HG03064 (cell line): ENCODE results near the gene TMOD3.

Source experiments
- ATAC-seq: cut with Tn5 transposase; IDR thresholded peaks from one replicate; pipeline ENCODE4 v1.9.1; 2021; ENCODE audit warnings: low read depth; ENCODE audit not compliant: unreplicated experiment

TMOD3 gene

DNA sequence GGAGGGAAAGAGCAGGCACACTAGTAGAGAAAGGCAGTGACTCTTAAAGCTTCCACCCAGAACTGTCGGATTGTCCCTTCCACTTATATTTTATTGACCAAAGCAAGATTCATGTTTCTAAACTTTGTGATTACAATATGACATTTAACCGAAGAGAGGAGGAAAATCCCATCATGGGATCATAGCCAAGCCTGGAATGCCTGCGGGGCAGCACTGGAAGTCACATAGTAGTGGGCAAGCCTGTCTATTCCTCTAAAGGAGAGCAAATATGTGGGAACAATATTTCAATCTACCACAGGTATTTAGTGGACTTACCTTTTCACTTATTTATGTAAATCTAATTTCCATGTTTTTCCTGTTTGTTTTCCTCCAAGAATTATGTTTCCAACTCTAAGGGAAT, 3.8 kb upstream of the TMOD3 start:
- ATAC-seq: no peak

DNA sequence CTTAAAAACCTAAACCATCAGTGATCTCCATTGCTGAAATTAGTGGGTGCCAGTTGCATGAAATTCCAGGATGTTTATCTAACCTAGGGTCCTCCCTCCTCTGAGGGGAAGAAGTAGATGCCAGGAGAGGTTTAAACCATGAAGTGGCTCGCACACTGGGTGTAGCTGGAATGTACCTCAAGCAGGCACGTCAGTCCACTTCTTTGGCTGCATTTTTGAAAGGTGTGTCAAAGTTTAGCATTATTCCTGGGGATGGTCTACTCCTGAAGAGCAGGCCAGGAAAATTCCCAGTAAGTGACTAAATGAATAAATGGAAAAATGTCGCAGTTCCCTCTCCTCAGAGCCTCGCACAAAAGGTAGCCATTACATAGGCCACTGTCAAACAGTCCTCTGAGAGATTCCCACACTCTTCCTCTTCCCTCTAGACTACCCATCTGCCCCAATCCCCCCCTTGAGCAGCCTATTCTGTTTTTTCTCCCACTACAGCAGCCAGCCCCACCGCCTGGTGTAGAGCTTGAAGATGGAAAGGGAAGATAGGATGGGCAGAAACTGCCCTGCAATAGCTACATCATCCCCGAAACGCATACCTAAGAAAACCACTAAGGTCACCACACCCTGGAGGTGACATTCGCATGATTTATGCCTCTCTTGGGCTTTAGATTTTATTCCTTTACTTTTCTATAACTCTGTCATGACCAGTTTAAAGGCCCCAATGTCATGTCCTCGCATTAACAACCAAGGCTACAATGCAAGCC, 655 bp upstream of the TMOD3 start:
- ATAC-seq: no peak

GRCh38 chr15:51830276-51830806, 888 bp downstream of the TMOD3 start:
- ATAC-seq: no peak

- no peak for ATAC-seq
Observed at GRCh38 chr15:51833772-51834171, 4.3 kb downstream of the TMOD3 start.

- peak; percentile 64 for ATAC-seq
Observed at GRCh38 chr15:51837792-51838251, 8.4 kb downstream of the TMOD3 start.

DNA sequence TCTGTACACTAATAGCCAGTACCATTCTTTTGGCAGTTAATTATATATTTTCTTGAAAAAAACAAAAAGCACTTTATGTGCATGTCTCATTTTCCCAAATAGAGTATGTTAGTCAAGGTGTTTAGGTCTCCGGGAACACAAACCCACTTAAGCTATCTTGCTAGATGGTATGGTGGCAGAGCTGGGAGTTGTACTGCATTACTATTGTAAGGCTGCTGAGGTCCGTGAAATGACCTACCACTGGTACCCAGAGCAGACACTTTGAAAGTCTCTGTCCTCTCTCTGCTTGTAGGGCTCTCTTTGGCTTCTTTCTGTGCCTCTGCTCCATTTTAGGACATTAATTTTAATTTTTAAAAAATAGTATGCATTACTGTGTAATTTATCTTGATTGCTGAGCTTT, 8.8 kb downstream of the TMOD3 start:
- no peak for ATAC-seq

DNA sequence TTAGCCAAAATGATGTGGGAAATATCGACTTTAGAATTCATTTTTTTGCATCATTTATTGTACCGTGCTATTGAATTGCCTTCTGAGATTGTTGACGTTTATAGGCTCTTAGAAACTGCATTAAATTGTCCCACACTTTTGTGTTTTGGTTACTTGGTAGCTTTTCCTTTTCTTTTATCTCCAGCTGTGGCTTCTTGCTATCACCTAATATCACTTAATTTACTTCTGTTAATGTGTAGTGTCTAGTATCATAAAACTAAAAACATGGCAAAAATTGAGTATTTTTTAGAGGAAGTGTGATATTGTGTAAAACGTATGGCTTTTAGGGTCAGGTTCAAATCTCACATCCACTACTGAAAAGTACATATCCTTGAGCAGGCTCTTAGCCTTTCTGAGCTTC, 11.2 kb downstream of the TMOD3 start:
- no peak for ATAC-seq

- ATAC-seq: no peak
Observed at GRCh38 chr15:51841406-51842040, 12.1 kb downstream of the TMOD3 start.

GRCh38 chr15:51842265-51842664, 12.8 kb downstream of the TMOD3 start:
- ATAC-seq: no peak

- ATAC-seq: no peak
Observed at GRCh38 chr15:51842852-51843737, 13.6 kb downstream of the TMOD3 start.

DNA sequence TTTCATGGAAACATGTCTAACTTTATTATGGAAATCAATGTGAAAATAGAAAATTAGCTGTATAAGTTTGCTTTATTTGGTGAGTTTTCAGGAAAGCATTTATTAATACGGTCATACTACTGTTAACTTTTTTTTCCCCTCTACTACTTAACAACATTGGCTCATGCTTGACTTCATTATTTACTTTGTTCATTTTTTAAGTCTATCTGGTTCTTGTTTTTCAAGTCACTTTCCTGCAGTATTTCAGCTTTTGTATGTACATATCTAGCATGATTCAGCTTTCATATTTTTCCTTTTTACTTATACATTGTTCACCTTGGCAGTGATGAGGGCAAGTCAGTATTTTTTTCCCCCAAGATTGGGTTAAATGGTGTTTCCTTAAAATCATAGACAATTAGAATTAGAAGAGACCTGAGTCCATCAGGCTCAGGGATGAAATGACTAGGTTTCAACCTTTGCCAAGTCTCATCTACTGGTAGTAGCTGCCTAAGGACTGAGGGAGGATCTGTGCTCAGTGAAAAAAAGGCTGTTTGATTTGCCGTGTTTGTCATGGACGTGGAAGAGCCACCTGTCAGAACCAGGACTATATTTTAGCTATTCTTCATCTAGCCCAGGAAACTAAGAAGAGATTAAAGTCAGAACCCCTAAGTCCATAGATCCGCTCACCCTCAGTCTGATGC, 15.4 kb downstream of the TMOD3 start:
- no peak for ATAC-seq

- ATAC-seq: no peak
Observed at GRCh38 chr15:51846066-51846462, 16.6 kb downstream of the TMOD3 start.

- ATAC-seq: no peak
Observed at GRCh38 chr15:51846463-51847230, 17.2 kb downstream of the TMOD3 start.

- no peak for ATAC-seq
Observed at GRCh38 chr15:51848811-51849210, 19.4 kb downstream of the TMOD3 start.

- no peak for ATAC-seq
Observed at GRCh38 chr15:51849860-51850259, 20.4 kb downstream of the TMOD3 start.

- no peak for ATAC-seq
Observed at GRCh38 chr15:51853998-51854397, 24.5 kb downstream of the TMOD3 start.

GRCh38 chr15:51855612-51856011, 26.2 kb downstream of the TMOD3 start:
- ATAC-seq: no peak

GRCh38 chr15:51856714-51857380, 27.4 kb downstream of the TMOD3 start:
- ATAC-seq: no peak
